ENCODE data around the gene GALNT12.

GRCh38 chr9:98798254-98798653 lies 9.2 kb upstream of the GALNT12 start:
- TF ChIP-seq ZNF660 (tag by site-specific recombination; IDR thresholded peaks at IDR 0.05) = no peak
- TF ChIP-seq, protein P1, sequence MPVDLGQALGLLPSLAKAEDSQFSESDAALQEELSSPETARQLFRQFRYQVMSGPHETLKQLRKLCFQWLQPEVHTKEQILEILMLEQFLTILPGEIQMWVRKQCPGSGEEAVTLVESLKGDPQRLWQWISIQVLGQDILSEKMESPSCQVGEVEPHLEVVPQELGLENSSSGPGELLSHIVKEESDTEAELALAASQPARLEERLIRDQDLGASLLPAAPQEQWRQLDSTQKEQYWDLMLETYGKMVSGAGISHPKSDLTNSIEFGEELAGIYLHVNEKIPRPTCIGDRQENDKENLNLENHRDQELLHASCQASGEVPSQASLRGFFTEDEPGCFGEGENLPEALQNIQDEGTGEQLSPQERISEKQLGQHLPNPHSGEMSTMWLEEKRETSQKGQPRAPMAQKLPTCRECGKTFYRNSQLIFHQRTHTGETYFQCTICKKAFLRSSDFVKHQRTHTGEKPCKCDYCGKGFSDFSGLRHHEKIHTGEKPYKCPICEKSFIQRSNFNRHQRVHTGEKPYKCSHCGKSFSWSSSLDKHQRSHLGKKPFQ (tag by site-specific recombination; IDR thresholded peaks at IDR 0.05) = no peak

Measured in HEK293 (cell line).